T-cell (primary cell): ENCODE measurements around the gene ABCA9. TPM values are rescaled to one million over a fixed set of nuclear protein-coding genes. Genes with fewer than 3 reads are reported as not detected.
"Not testable (repeated sequence)": the region's sequence is repeated elsewhere in the genome, so short reads cannot be mapped to it uniquely, and the experiment has no call there.

Experiments
- ATAC-seq, 4 experiments: fragments of 200-7000 bp in 3 of 4; fragments of 150-1000 bp in 1 of 4; cut with Tn5 transposase; replicated peaks in 1 of 4; 1 replicate in 3 of 4; 2 replicates in 1 of 4; pipeline ENCODE4 v1.10.0; 2021; ENCODE audit warnings: moderate library complexity in 3 of 4, mild to moderate bottlenecking in 2 of 4, moderate number of reproducible peaks in 1 of 4
- CTCF ChIA-PET, 2 donors: fragments of 300-600 bp; sonication (Branson Sonifier 250); formaldehyde crosslinking; loops; one replicate each; lab custom pipeline; 2022; ENCODE audit warnings: antibody characterized with exemption in 2 of 2; lab: Charles Lee
- POLR2A ChIA-PET, 2 donors: fragments of 300-600 bp; sonication (Branson Sonifier 250); formaldehyde crosslinking; loops; one replicate each; lab custom pipeline; 2022; ENCODE audit warnings: antibody characterized with exemption in 2 of 2; lab: Charles Lee
- DNase-seq, 35 experiments: peaks; one replicate each; pipeline versions ENCODE4 v3.0.0 to v3.0.0-alpha.2; 2013 to 2023
- H3K27ac ChIP-seq: one replicate; pipeline ENCODE4 v1.5.1; 2013; ENCODE audit warnings: low read length
- H3K27me3 ChIP-seq, 2 experiments: replicated peaks in 1 of 2; 1 replicate in 1 of 2; 2 replicates in 1 of 2; pipeline versions ENCODE4 v1.6.1 to v1.7.0; 2013; ENCODE audit warnings: low read length in 1 of 2, mixed read lengths in 1 of 2; ENCODE audit not compliant: control insufficient read depth in 2 of 2, insufficient read depth in 2 of 2; ENCODE audit errors: extremely low read depth in 1 of 2
- H3K36me3 ChIP-seq, 2 donors: 1 replicate in 1 of 2; 2 replicates in 1 of 2; pipeline versions ENCODE4 v1.6.1 to v1.7.0; 2013; ENCODE audit warnings: low read length in 1 of 2; ENCODE audit not compliant: control insufficient read depth in 2 of 2, insufficient read depth in 1 of 2; ENCODE audit errors: extremely low read depth in 1 of 2
- H3K4me1 ChIP-seq, 2 experiments: 1 replicate in 1 of 2; 2 replicates in 1 of 2; pipeline versions ENCODE4 v1.6.1 to v1.7.0; 2013; ENCODE audit warnings: low read length in 2 of 2, mixed read lengths in 1 of 2; ENCODE audit not compliant: insufficient read depth in 2 of 2, control insufficient read depth in 1 of 2; ENCODE audit errors: extremely low read depth in 1 of 2
- H3K4me3 ChIP-seq, 2 donors: 1 replicate in 1 of 2; 2 replicates in 1 of 2; pipeline versions ENCODE4 v1.5.1 to v1.7.0; 2013; ENCODE audit warnings: mild to moderate bottlenecking in 2 of 2, low read length in 1 of 2, moderate library complexity in 1 of 2; ENCODE audit not compliant: control insufficient read depth in 1 of 2; ENCODE audit errors: extremely low read depth in 1 of 2
- H3K9me3 ChIP-seq: 2 replicates; pipeline ENCODE4 v1.7.0; 2013
- H3K27ac Mint-ChIP-seq, 2 donors: one replicate each; pipeline ENCODE4 v1.8.0; 2020 to 2021; ENCODE audit warnings: mild to moderate bottlenecking in 2 of 2, mixed read lengths in 2 of 2
- H3K27me3 Mint-ChIP-seq, 2 donors: one replicate each; pipeline ENCODE4 v1.8.0; 2021 to 2022; ENCODE audit warnings: mixed read lengths in 2 of 2
- H3K36me3 Mint-ChIP-seq: one replicate; pipeline ENCODE4 v1.8.0; 2021; ENCODE audit warnings: mixed read lengths
- H3K4me1 Mint-ChIP-seq, 3 donors: one replicate each; pipeline ENCODE4 v1.8.0; 2020 to 2022; ENCODE audit warnings: mixed read lengths in 3 of 3, mild to moderate bottlenecking in 1 of 3
- H3K4me3 Mint-ChIP-seq, 3 donors: one replicate each; pipeline ENCODE4 v1.8.0; 2020 to 2022; ENCODE audit warnings: mild to moderate bottlenecking in 3 of 3, mixed read lengths in 3 of 3, moderate library complexity in 3 of 3
- H3K9me3 Mint-ChIP-seq, 3 donors: one replicate each; pipeline ENCODE4 v1.8.0; 2020 to 2022; ENCODE audit warnings: mixed read lengths in 3 of 3
- WGBS: methylation state at CpG from one replicate; pipeline ENCODE4 v1.1.5; 2013; ENCODE audit warnings: missing lambda C conversion rate; ENCODE audit not compliant: insufficient coverage; 5-methylcytosine and 5-hydroxymethylcytosine counted together
- total RNA-seq, 35 experiments: library from RNA in 6 of 35; stranded (reverse) in 6 of 35; fragments of 120-200 nt in 1 of 35; gene quantifications; one replicate each; pipeline versions ENCODE4 v1.2.1 to v1.2.4 and lab custom pipeline; 2013 to 2026

Gene ABCA9
- total RNA-seq, 5 donors from 2014 or later (not counting 1 experiment from before 2014, with no cell fraction given) = 0.05 to 0.06 (median 0.06) TPM; not detected in 2

- H3K4me3 Mint-ChIP-seq, H3K4me3 ChIP-seq, H3K27me3 ChIP-seq, DNase-seq, POLR2A ChIA-PET, H3K27me3 Mint-ChIP-seq, H3K4me1 ChIP-seq, H3K36me3 ChIP-seq, H3K27ac Mint-ChIP-seq, H3K4me1 Mint-ChIP-seq, ATAC-seq, H3K27ac ChIP-seq, H3K9me3 Mint-ChIP-seq, H3K9me3 ChIP-seq, H3K36me3 Mint-ChIP-seq: not testable (repeated sequence)
- CTCF ChIA-PET = interaction anchor here in 1 of 2 donors (0.6 kb wide), 1 partner anchor 1420 kb away, joined by 4 read pairs; no protein-coding TSS in a partner anchor
- 97% methylated on average over 7 of the region's 27 CpGs for WGBS
Observed at GRCh38 chr17:69004759-69005158, 56.0 kb downstream of the ABCA9 start.

- H3K9me3 Mint-ChIP-seq, H3K36me3 Mint-ChIP-seq, H3K27ac Mint-ChIP-seq, H3K36me3 ChIP-seq, ATAC-seq, H3K4me1 Mint-ChIP-seq, H3K27me3 Mint-ChIP-seq, H3K27ac ChIP-seq, H3K27me3 ChIP-seq, H3K4me3 Mint-ChIP-seq, CTCF ChIA-PET, DNase-seq, H3K4me3 ChIP-seq, POLR2A ChIA-PET, H3K9me3 ChIP-seq, H3K4me1 ChIP-seq: not testable (repeated sequence)
- no CpG with 5 or more reads among the region's 3 CpGs for WGBS
Observed at GRCh38 chr17:68999743-69000142, 61.0 kb downstream of the ABCA9 start.

GRCh38 chr17:68993112-68993511 lies 67.6 kb downstream of the ABCA9 start:
- no peaks in the 10 kb centered on the region for H3K4me1 Mint-ChIP-seq
- peaks cover 0 to 3% (median 0%) of the 10 kb centered on the region in 3 donors for H3K9me3 Mint-ChIP-seq
- H3K36me3 Mint-ChIP-seq = no peaks in the 10 kb centered on the region
- H3K27me3 Mint-ChIP-seq = peaks cover 0 to 2% of the 10 kb centered on the region in 2 donors
- Histone ChIP-seq H3K9me3 (no peaks in the 10 kb centered on the region), H3K4me1 (no peaks in the 10 kb centered on the region), H3K27ac (no peak overlapping the region), H3K27me3 (no peaks in the 10 kb centered on the region), H3K4me3 (no peak overlapping the region), H3K36me3 (no peaks in the 10 kb centered on the region)
- no peak for DNase-seq
- H3K4me3 Mint-ChIP-seq = no peak overlapping the region
- 75% methylated on average over 2 of the region's 4 CpGs for WGBS
- ChIA-PET CTCF (no interaction called here), POLR2A (no interaction called here)
- ATAC-seq = no peak
- H3K27ac Mint-ChIP-seq = no peak overlapping the region

GRCh38 chr17:68987966-68988365 lies 72.8 kb downstream of the ABCA9 start:
- Mint-ChIP-seq H3K27ac (no peak overlapping the region), H3K4me1 (no peaks in the 10 kb centered on the region), H3K36me3 (no peaks in the 10 kb centered on the region), H3K4me3 (no peak overlapping the region), H3K9me3 (no peaks in the 10 kb centered on the region), H3K27me3 (no peaks in the 10 kb centered on the region)
- H3K4me3 ChIP-seq = no peak overlapping the region
- WGBS = 60% methylated on average over 1 of the region's 4 CpGs
- no peaks in the 10 kb centered on the region for H3K4me1 ChIP-seq
- POLR2A ChIA-PET = no interaction called here
- no peak for ATAC-seq
- no peaks in the 10 kb centered on the region for H3K36me3 ChIP-seq
- H3K9me3 ChIP-seq = no peaks in the 10 kb centered on the region
- CTCF ChIA-PET = no interaction called here
- H3K27me3 ChIP-seq = peaks cover 0 to 6% of the 10 kb centered on the region in 2 experiments
- no peak for DNase-seq
- H3K27ac ChIP-seq = no peak overlapping the region

GRCh38 chr17:68981288-68981687 lies 79.4 kb downstream of the ABCA9 start:
- ChIA-PET POLR2A (no interaction called here), CTCF (no interaction called here)
- Mint-ChIP-seq H3K4me1 (no peaks in the 10 kb centered on the region), H3K27ac (no peak overlapping the region), H3K4me3 (no peak overlapping the region), H3K36me3 (no peaks in the 10 kb centered on the region), H3K9me3 (peaks cover 0 to 10% (median 0%) of the 10 kb centered on the region in 3 donors), H3K27me3 (peaks cover 3 to 8% of the 10 kb centered on the region in 2 donors)
- DNase-seq (no peak), ATAC-seq (no peak)
- Histone ChIP-seq H3K27ac (no peak overlapping the region), H3K36me3 (no peaks in the 10 kb centered on the region), H3K27me3 (peaks cover 0 to 6% of the 10 kb centered on the region in 2 experiments), H3K9me3 (no peaks in the 10 kb centered on the region), H3K4me1 (no peaks in the 10 kb centered on the region), H3K4me3 (no peak overlapping the region)
- 0% methylated on average over 1 of the region's 2 CpGs for WGBS

GRCh38 chr17:68973098-68973846 lies 87.5 kb downstream of the ABCA9 start:
- 67% methylated on average over 1 of the region's 3 CpGs for WGBS
- H3K4me1 Mint-ChIP-seq = no peaks in the 10 kb centered on the region
- ATAC-seq = no peak
- H3K4me1 ChIP-seq = no peaks in the 10 kb centered on the region
- H3K4me3 ChIP-seq = no peak overlapping the region
- no peaks in the 10 kb centered on the region for H3K9me3 ChIP-seq
- DNase-seq = no peak
- no peaks in the 10 kb centered on the region for H3K36me3 ChIP-seq
- no peak overlapping the region for H3K4me3 Mint-ChIP-seq
- H3K27me3 Mint-ChIP-seq = peaks cover 8 to 12% of the 10 kb centered on the region in 2 donors
- POLR2A ChIA-PET = no interaction called here
- H3K27ac Mint-ChIP-seq = no peak overlapping the region
- no peak overlapping the region for H3K27ac ChIP-seq
- CTCF ChIA-PET = no interaction called here
- H3K9me3 Mint-ChIP-seq = peaks cover 0 to 14% (median 4%) of the 10 kb centered on the region in 3 donors
- peaks cover 0 to 3% of the 10 kb centered on the region in 2 experiments for H3K27me3 ChIP-seq
- H3K36me3 Mint-ChIP-seq = no peaks in the 10 kb centered on the region
